ENCODE data around the gene MEAF6.
"Not testable (repeated sequence)": the region's sequence is repeated elsewhere in the genome, so short reads cannot be mapped to it uniquely, and the experiment has no call there.

The MEAF6 gene

GRCh38 chr1:37514350-37515184 is at the start of gene MEAF6:
TSS of gene MEAF6 (minus strand) at chr1:37514766. CDS start at chr1:37514746, 20 bp downstream.
- peak; percentile 70 to 72 for DNase-seq (ENCODE audit: low read depth in 2 of 2)

DNA sequence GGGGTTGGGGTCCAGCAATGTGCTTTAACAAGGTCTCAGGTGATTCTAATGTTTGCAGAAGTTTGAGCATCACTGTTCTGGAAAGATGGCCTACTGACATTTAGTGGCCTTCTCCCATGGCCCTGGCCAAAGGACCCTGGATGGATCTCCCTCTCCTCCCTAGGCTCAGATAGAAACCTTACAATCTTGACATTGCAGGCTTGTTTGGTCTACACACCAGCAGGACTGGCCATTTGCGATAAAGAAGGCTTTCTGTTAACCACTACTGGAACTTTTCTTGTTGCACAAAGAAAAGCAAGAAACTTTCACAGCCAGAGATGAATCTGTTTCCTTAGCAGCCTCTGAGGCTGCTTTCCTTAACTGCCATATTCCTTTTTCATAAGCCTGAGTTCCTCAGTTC is 48.4 kb upstream of the MEAF6 start:
- DNase-seq (ENCODE audit: low read depth in 2 of 2): no peak

GRCh38 chr1:37561133-37562132 is 46.9 kb upstream of the MEAF6 start:
- no peak for DNase-seq (ENCODE audit: low read depth in 2 of 2)

DNA sequence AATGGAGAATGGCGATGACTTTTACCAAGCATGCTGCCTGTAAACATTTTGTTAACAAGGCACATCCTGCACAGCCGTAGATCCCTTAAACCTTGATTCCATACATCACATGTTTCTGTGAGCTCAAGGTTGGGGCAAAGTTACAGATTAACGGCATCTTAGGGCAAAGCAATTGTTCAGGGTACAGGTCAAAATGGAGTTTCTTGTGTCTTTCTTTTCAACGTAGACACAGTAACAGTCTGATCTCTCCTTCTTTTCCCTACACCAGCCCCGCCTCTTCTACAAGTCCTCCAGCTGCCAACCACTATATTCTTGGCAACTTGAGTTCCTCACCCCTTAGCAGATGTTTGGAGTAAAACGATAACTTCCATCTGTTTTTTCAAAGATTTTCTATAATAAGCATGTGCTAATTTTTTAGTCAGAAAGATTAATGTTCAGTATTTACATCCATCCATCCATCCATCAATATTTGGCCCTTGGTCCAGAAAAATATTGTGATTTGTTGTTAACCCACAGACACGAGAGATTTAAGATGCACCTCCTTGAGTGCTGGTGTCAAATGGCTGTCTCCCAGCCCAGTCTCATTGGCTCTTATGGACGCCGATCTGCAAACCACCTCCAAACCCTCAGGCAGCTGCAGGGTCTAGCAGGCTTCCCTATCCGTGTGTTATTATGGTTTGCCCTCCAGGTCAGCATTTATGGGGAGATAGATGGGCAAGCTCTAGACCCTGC is 46.0 kb upstream of the MEAF6 start:
- no peak for DNase-seq (ENCODE audit: low read depth in 2 of 2)

GRCh38 chr1:37559957-37560379 is 45.4 kb upstream of the MEAF6 start:
- not testable (repeated sequence) for DNase-seq (ENCODE audit: low read depth in 2 of 2)

DNA sequence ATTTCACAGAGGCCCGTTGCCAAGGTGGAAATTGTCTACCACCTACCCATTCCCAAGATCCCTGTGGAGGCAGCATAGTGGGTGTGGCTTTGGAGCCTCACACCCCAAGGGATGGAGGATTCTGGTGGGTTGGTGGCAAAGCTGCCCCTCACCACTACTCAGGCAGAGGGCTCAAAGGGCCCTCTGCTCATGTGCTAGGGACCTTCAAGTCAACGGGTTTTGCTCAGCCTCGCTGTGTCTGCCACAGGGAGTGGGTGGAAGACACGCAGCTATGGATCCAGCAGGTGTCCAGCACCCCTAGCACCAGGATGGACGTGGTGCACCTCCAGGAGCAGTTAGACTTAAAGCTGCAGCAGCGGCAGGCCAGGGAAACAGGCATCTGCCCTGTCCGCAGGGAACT is 44.5 kb upstream of the MEAF6 start:
- no peak for DNase-seq (ENCODE audit: low read depth in 2 of 2)

DNA sequence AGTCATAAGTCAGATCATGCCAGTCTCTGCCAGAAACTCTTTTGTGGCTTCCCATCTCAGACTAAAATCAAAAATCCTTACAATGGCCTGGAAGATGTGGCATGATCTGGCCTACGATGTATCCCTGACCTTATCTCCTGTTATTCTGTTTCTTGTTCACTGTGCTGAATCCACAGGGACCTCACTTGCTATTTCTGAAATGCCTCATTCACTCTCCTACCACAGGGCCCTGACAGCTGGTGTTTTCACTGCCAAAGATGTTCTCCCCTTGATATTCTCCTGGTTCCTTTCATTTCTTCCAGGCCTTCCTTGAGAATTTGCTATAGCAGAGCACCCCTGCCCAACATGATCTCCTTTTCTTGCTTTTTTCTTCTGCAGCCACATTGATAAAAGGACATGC is 43.8 kb upstream of the MEAF6 start:
- DNase-seq (ENCODE audit: low read depth in 2 of 2): no peak

DNA sequence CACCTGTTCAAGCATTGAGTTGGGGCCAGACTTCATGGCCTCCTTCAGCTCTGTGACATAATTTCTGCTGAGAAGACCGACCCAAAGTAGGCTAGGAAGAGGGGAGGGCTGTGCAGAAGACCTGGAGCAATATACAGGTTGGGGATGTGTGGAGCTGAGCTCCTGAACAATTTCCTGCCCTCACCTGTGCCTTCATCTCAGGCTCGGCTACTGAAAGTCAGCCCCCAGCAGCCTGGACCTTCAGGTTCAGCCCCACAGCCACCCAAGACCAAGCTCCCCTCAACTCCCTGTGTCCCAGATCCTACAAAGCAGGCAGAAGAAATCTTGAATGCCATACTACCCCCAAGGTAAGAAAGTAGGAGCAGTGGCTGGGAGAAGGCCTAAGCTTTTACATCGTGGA is 42.8 kb upstream of the MEAF6 start:
- no peak for DNase-seq (ENCODE audit: low read depth in 2 of 2)

- no peak for DNase-seq (ENCODE audit: low read depth in 2 of 2)
Measured at GRCh38 chr1:37556712-37557196, 42.2 kb upstream of the MEAF6 start, which contains the start of gene DNALI1. TSS of gene DNALI1 (plus strand) at chr1:37556940. CDS start at chr1:37556995, 55 bp downstream.

DNA sequence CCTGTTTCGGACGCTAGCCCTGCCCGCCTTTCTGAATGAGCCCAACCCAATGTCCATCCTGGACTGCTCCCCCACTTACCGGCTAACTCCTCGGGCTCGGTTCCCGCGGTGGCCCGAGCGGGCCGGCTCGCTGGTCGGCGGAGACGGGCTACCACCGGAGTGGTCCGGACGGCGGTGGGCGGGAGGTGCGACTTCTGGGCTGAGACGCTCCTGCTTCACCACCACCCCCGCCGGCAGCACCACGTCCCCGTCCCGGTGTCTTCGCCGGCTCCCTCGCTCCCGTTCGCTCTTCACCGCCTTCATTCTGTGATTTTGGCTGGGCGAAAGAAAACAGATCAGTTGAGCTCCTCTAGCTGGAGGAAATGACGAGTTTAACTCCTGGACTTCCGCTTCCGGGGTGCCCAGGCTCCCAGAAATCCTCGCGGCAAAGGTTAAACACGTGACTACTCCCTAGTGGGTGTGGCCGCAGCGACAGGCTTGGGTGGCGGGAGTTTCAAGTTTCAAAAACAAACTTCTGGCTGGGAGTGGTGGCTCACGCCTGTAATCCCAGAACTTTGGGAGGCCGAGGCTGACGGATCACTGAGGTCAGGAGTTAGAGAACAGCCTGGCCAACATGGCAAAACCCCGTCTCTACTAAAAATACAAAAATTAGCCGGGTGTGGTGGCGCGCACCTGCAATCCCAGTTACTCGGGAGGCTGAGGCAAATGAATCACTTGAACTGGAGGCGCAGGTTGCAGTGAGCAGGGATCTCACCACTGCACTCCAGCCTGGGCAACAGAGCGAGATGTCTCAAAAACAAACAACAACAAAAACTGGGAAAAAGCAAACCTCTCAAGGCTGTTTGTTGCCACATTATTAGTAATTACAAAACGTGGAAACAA is 39.6 kb upstream of the MEAF6 start, which contains the start of gene SNIP1:
Gene SNIP1 (minus strand): TSS at position 367 of the 882 bp plus-strand sequence. CDS start 64 bp downstream, at position 303.
- DNase-seq (ENCODE audit: low read depth in 2 of 2): peak; percentile 79

DNA sequence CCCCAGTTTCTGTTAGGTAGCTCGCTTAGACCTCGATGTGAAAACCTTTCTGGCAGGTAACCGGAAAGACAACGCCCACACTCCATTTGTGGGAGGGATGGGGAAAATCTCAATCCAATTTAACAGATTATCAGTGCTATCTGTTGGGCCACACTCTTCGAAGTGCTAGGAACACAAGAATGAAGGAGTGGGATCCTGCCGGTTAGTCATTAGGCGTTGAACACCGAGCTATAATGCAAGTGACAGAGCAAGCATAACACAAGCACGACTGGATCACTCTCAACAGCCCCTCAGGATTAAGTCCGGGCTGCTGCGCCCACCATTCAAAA is 39.0 kb upstream of the MEAF6 start:
- no peak for DNase-seq (ENCODE audit: low read depth in 2 of 2)

DNA sequence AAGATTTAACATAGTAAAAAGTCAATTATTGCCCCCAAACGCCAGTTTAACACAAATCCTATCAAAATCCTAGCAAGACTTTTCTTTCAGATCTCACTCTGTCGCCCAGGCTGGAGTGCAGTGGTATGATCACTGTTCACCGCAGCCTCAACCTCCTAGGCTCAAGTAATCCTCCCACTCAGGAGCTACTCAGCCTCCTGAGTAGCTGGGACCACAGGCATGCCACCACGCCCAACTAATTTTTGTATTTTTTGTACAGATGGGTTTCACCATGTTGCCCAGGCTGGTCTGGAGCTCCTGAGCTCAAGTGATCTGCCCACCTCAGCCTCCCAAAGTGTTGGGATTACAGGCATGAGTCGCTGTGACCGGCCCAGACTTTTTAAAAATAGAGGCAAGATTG is 34.8 kb upstream of the MEAF6 start:
- DNase-seq (ENCODE audit: low read depth in 2 of 2): no peak

DNA sequence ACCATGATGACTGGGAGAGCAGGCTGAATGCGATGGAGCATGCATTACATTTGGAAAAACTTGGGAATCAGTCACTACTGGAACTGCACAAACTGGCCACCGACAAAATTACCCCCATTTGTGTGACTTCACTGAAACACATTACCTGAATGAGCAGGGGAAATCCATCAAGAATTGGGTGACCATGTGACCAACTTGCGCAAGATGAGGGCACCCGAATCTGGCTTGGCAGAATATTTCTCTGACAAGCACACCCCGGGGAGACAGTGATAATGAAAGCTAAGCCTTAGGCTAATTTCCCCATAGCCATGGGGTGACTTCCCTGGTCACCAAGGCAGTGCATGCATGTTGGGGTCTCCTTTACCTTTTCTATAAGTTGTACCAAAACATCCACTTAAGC is 30.5 kb upstream of the MEAF6 start:
- no peak for DNase-seq (ENCODE audit: low read depth in 2 of 2)

DNA sequence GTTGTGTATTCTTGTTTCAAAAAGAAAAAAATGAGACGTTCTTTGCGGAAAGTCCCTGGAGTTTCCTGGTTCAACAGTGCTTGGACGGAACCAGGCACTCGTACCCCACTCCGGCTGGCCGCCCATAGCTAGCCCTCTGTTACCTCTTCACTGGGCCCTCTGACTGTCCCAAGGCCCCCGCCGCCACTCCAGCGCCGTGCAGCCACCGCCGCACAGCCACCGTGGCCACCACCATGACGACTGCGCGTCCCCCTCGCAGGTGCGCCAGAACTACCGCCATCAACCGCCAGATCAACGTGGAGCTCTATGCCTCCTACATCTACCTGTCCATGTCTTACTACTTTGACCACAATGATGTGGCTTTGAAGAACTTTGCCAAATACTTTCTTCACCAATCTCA is 30.0 kb upstream of the MEAF6 start:
- DNase-seq (ENCODE audit: low read depth in 2 of 2): no peak

- DNase-seq (ENCODE audit: low read depth in 2 of 2): no peak
Measured at GRCh38 chr1:37540036-37540785, 25.6 kb upstream of the MEAF6 start.

- not testable (repeated sequence) for DNase-seq (ENCODE audit: low read depth in 2 of 2)
Measured at GRCh38 chr1:37539154-37539553, 24.6 kb upstream of the MEAF6 start.

DNA sequence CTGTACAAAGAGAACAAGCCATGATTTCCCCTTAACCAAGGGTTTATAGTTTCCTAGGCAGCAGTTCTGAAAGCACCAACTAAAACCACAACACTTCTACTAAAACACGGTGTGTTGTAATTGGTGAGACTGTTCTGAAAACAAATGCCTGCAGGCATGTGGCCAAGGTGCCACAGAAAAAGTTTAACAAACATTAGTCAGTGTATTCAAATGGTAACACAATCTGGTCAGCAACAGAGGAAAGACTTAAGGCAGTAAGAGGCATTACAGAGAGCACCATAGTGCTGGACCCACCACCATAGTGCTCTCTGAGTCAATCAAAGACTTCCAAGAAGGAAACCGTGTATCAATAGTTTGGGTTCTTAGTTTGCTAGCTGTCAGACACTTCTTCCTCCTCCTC is 22.8 kb upstream of the MEAF6 start:
- DNase-seq (ENCODE audit: low read depth in 2 of 2): no peak

- no peak for DNase-seq (ENCODE audit: low read depth in 2 of 2)
Measured at GRCh38 chr1:37533317-37534093, 18.9 kb upstream of the MEAF6 start.

All from stimulated activated CD8-positive, alpha-beta memory T cell treated with anti-CD3 and anti-CD28 coated beads, Interleukin-2, amount 100 ng/mL, for 1 hour (primary cell).